Uterus (tissue), 4 donors: Measurements from ENCODE around the gene MAST2. TPM values are rescaled to one million over a fixed set of nuclear protein-coding genes. Genes with fewer than 3 reads are reported as not detected.

ENCODE experiments used
- DNase-seq, 2 donors: peaks; one replicate each; pipeline ENCODE4 v3.0.0-alpha.2; 2019 to 2020
- H3K27ac ChIP-seq, 2 donors: fragments of 200-600 bp; sonication (generic); 1 replicate in 1 of 2; 2 replicates in 1 of 2; pipeline ENCODE4 v1.5.1; 2016 to 2018
- H3K27me3 ChIP-seq, 2 donors: fragments of 200-600 bp; sonication (generic); one replicate each; pipeline ENCODE4 v1.5.1; 2018 to 2019; ENCODE audit warnings: control low read depth in 1 of 2
- H3K36me3 ChIP-seq, 2 donors: fragments of 200-600 bp; sonication (generic); one replicate each; pipeline ENCODE4 v1.5.1; 2019; ENCODE audit warnings: control low read depth in 1 of 2
- H3K4me1 ChIP-seq, 2 donors: fragments of 200-600 bp; sonication (generic); one replicate each; pipeline ENCODE4 v1.5.1; 2018 to 2019; ENCODE audit warnings: control low read depth in 1 of 2
- H3K4me3 ChIP-seq, 2 donors: fragments of 200-600 bp; sonication (generic); 1 replicate in 1 of 2; 2 replicates in 1 of 2; pipeline ENCODE4 v1.5.1; 2018 to 2019; ENCODE audit warnings: mild to moderate bottlenecking in 1 of 2
- H3K9me3 ChIP-seq, 2 donors: fragments of 200-600 bp; sonication (generic); one replicate each; pipeline ENCODE4 v1.5.1; 2019; ENCODE audit warnings: control low read depth in 1 of 2
- POLR2A ChIP-seq, 2 donors: fragments of 450-650 bp; IDR thresholded peaks; one replicate each; pipeline ENCODE4 v1.6.1; 2016; ENCODE audit warnings: antibody characterized with exemption in 2 of 2, mild to moderate bottlenecking in 1 of 2, moderate library complexity in 1 of 2
- intact Hi-C: fragments of 100-400 bp; cut with DNase I; formaldehyde crosslinking; loops from one replicate; pipeline ENCODE4 v1.15.1; 2023; ENCODE audit warnings: low total_unique reads
- total RNA-seq, 4 donors: library from RNA; depleted of rRNA in 3 of 4; stranded (reverse); fragments of >200 nt in 3 of 4; gene quantifications; one replicate each; pipeline versions ENCODE4 v1.1.0 to v1.2.4, GENCODE V29; 2014 to 2023
- TF ChIP-seq, protein P1 (sequence below), 4 experiments: fragments of 200-600 bp in 2 of 4; fragments of 450-650 bp in 2 of 4; sonication (generic) in 2 of 4; IDR thresholded peaks; one replicate each; pipeline ENCODE4 v1.5.1; 2016 to 2019; ENCODE audit warnings: antibody characterized with exemption in 4 of 4, mild to moderate bottlenecking in 2 of 4, moderate library complexity in 1 of 4
- donor health status: DM: yes; HTN: yes; CAD: no.

Gene MAST2
- total RNA-seq, 4 donors from 2014 or later, result 12.8 to 52.1 (median 36.3) TPM

DNA sequence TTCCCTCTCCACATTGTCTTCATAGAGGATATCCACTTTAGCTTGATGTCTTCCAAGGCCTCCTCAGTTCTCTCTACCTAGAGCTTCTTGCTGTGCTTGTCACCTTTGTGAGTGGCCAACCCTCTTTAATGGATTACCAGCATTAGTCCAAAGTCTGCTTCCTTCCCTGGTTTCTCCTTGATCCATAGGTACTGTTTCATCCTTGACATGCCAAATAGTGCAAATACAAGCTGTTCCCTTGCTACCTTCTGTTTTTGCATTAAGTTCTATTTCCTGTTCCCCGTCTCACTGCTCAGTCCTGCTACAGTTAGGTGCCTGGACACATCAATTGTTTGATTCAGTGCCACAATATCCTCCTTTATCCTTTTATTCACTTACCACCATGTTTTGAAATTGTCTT is 19.2 kb downstream of the MAST2 start:
- no peak for DNase-seq
- TF ChIP-seq POLR2A (IDR thresholded peaks at IDR 0.05), result no peak
- TF ChIP-seq, protein P1, sequence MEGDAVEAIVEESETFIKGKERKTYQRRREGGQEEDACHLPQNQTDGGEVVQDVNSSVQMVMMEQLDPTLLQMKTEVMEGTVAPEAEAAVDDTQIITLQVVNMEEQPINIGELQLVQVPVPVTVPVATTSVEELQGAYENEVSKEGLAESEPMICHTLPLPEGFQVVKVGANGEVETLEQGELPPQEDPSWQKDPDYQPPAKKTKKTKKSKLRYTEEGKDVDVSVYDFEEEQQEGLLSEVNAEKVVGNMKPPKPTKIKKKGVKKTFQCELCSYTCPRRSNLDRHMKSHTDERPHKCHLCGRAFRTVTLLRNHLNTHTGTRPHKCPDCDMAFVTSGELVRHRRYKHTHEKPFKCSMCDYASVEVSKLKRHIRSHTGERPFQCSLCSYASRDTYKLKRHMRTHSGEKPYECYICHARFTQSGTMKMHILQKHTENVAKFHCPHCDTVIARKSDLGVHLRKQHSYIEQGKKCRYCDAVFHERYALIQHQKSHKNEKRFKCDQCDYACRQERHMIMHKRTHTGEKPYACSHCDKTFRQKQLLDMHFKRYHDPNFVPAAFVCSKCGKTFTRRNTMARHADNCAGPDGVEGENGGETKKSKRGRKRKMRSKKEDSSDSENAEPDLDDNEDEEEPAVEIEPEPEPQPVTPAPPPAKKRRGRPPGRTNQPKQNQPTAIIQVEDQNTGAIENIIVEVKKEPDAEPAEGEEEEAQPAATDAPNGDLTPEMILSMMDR (IDR thresholded peaks at IDR 0.05), result no peak
- Histone ChIP-seq H3K27me3 (no peaks in the 10 kb centered on the region), H3K36me3 (no peaks in the 10 kb centered on the region), H3K9me3 (no peaks in the 10 kb centered on the region), H3K27ac (no peak overlapping the region), H3K4me1 (no peaks in the 10 kb centered on the region), H3K4me3 (no peak overlapping the region)
- intact Hi-C loops, result no loop called here

DNA sequence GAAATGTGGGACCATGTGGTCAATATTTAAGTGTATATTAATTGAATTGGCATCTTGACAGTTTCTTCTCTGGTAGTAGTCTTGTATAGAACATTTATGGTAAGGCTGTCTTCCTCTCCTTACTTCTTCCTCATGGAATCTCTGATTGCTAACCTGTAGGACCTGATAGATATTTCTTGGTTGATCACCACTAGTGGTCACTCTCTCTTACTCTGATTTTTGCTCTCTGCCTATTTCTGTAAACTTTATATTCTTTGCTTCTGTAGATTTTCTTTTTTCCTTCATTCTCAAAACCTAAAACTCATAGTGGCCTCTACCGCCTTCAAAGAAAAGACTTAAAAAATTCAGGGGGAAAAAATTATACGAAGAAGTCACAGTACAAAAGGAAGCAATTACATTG is 21.2 kb downstream of the MAST2 start:
- intact Hi-C loops, result no loop called here

DNA sequence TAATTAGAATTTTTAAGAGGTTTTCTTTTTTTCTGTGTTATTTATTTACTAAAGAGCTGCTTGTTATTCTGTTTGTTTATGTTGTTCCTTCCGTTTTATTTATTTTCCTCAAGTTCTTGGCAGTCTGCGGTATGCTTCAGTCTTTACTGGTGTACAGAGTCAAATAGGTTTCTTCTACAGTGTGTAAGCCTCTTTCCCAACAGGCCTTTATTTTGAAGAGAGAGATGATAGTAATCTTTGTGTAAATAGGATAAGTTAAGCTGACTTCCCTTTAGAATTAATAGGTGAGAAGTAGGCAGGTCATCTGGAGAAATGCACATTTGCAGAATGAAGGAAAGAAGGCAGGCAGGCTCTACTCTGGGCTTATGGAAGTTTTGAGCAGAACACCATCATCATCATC is 23.8 kb downstream of the MAST2 start:
- Histone ChIP-seq H3K4me1 (no peaks in the 10 kb centered on the region), H3K27ac (no peak overlapping the region), H3K4me3 (no peak overlapping the region), H3K9me3 (no peaks in the 10 kb centered on the region), H3K36me3 (no peaks in the 10 kb centered on the region), H3K27me3 (no peaks in the 10 kb centered on the region)
- TF ChIP-seq POLR2A (IDR thresholded peaks at IDR 0.05), result no peak
- TF ChIP-seq, protein P1 (IDR thresholded peaks at IDR 0.05), result no peak
- no peak for DNase-seq
- intact Hi-C loops, result no loop called here

More for the DNA sequence above, 21.2 kb downstream of the MAST2 start:
- Histone ChIP-seq H3K4me3 (no peak overlapping the region), H3K4me1 (no peaks in the 10 kb centered on the region), H3K27me3 (no peaks in the 10 kb centered on the region), H3K36me3 (no peaks in the 10 kb centered on the region), H3K9me3 (no peaks in the 10 kb centered on the region), H3K27ac (no peak overlapping the region)
- DNase-seq, result no peak
- TF ChIP-seq, protein P1 (IDR thresholded peaks at IDR 0.05), result no peak
- TF ChIP-seq POLR2A (IDR thresholded peaks at IDR 0.05), result no peak

DNA sequence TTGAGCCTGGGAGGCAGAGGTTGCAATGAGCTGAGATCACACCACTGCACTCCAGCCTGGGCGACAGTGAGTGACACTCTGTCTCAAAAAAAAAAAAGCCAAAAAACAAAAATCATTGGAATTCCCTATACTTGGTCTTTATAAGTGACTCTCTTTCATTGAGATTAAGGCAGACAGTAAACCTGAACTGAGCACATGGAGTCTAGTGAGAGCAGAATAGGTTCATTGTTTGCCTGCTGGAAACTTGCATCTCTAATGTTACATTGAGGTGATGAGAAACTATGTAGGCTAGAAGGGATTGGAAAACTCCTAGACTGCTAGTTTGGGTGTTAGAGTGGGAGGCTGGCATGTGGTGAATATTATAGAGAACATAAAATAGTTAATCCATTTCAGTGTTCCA is 25.4 kb downstream of the MAST2 start:
- no peak for TF ChIP-seq POLR2A (IDR thresholded peaks at IDR 0.05)
- TF ChIP-seq, protein P1 (IDR thresholded peaks at IDR 0.05), result no peak
- intact Hi-C loops, result no loop called here
- H3K36me3 ChIP-seq, result no peaks in the 10 kb centered on the region

DNA sequence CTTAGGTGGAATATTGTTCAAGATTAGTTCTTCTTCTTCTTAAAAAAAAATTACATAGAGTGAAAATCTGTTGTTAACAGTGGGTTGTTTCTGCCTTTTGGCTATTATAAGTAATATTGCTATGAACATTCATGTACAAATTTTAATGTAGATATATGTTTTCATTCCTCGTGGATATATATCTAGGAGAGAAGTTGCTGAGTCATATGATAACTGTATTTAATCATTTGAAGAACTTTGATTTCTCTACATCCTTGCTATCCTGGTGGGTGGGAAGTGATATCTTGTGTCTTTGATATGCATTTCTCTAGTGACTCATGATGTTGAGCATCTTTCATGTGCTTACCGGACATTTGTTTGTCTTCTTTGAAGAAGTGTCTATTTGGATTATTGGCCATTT is 29.9 kb downstream of the MAST2 start:
- no peaks in the 10 kb centered on the region for H3K9me3 ChIP-seq
- no peak overlapping the region for H3K4me3 ChIP-seq
- H3K27me3 ChIP-seq, result no peaks in the 10 kb centered on the region
- H3K4me1 ChIP-seq, result no peaks in the 10 kb centered on the region
- no peak overlapping the region for H3K27ac ChIP-seq
- DNase-seq, result no peak
- H3K36me3 ChIP-seq, result no peaks in the 10 kb centered on the region
- TF ChIP-seq POLR2A (IDR thresholded peaks at IDR 0.05), result no peak
- TF ChIP-seq, protein P1 (IDR thresholded peaks at IDR 0.05), result no peak
- intact Hi-C loops, result no loop called here

More for the DNA sequence above, 25.4 kb downstream of the MAST2 start:
- H3K27ac ChIP-seq, result no peak overlapping the region
- H3K4me3 ChIP-seq, result no peak overlapping the region
- no peak for DNase-seq
- H3K9me3 ChIP-seq, result no peaks in the 10 kb centered on the region
- H3K27me3 ChIP-seq, result no peaks in the 10 kb centered on the region
- H3K4me1 ChIP-seq, result no peaks in the 10 kb centered on the region
